Neuron (in vitro differentiated cells): ENCODE results near the gene PRKCE.

Experiments used
- H2AFZ ChIP-seq: one replicate; pipeline ENCODE4 v1.6.1; 2013; ENCODE audit warnings: low read depth, mild to moderate bottlenecking, inconsistent platforms, low read length, moderate library complexity
- H3K27me3 ChIP-seq: one replicate; pipeline ENCODE4 v1.6.1; 2013; ENCODE audit warnings: low read length; ENCODE audit not compliant: insufficient read depth
- H3K36me3 ChIP-seq: one replicate; pipeline ENCODE4 v1.6.1; 2013; ENCODE audit warnings: low read length; ENCODE audit not compliant: insufficient read depth
- H3K4me1 ChIP-seq: one replicate; pipeline ENCODE4 v1.6.1; 2013; ENCODE audit warnings: low read length; ENCODE audit not compliant: insufficient read depth
- H3K4me3 ChIP-seq: 2 replicates; pipeline ENCODE4 v1.5.1; 2013; ENCODE audit warnings: mild to moderate bottlenecking, low read length, moderate library complexity
- H3K9me3 ChIP-seq: one replicate; pipeline ENCODE4 v1.6.1; 2013; ENCODE audit warnings: low read length

Gene PRKCE

DNA sequence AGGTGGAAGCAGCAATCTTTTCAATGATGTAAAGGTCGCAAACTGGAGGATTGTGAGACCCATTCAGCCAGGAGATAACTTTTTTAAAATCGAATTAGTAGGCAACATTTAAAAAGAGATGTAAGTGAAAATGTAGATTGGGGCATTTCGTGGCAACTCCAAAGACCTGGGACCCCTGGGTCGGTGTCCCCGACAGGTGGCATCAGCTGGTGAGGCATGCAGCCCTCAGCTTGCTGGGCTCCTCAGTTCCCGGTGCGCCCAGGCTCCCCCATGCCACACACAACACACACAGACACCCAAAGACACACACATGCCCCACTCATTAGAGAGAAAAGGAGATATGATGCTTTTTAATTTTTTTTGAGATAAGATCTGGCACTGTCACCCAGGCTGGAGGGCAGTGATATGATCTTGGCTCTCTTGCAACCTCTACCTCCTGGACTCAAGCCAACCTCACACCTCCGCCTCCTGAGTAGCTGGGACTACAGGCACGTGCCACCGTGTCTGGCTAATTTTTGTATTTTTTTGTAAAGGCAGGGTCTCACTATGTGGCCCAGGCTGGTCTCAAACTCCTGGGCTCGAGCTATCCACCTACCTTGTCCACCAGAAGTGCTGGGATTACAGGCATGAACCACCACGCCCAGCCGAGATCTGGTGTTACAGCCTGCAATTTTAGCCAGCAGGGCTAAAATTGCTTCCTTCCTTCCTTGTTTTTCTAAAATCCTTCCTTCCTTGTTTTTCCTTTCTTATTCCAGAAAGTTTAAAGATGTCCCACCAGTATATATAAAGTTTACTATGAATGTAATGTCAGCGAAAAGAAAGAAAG is 523.1 kb downstream of the PRKCE start:
- no peaks in the 10 kb centered on the region for H3K36me3 ChIP-seq
- H3K4me1 ChIP-seq = no peaks in the 10 kb centered on the region
- no peaks in the 10 kb centered on the region for H3K27me3 ChIP-seq
- no peaks in the 10 kb centered on the region for H3K9me3 ChIP-seq
- H2AFZ ChIP-seq = no peak overlapping the region
- no peak overlapping the region for H3K4me3 ChIP-seq

- H2AFZ ChIP-seq = no peak overlapping the region
- no peaks in the 10 kb centered on the region for H3K4me1 ChIP-seq
- no peak overlapping the region for H3K4me3 ChIP-seq
- no peaks in the 10 kb centered on the region for H3K27me3 ChIP-seq
- no peaks in the 10 kb centered on the region for H3K9me3 ChIP-seq
- H3K36me3 ChIP-seq = no peaks in the 10 kb centered on the region
These were observed 523.9 kb downstream of the PRKCE start for GRCh38 chr2:46175419-46175818.

- H3K27me3 ChIP-seq = no peaks in the 10 kb centered on the region
- H2AFZ ChIP-seq = no peak overlapping the region
- H3K4me3 ChIP-seq = no peak overlapping the region
- H3K4me1 ChIP-seq = no peaks in the 10 kb centered on the region
- no peaks in the 10 kb centered on the region for H3K9me3 ChIP-seq
- no peaks in the 10 kb centered on the region for H3K36me3 ChIP-seq
These were observed 526.1 kb downstream of the PRKCE start for GRCh38 chr2:46177461-46178089.

DNA sequence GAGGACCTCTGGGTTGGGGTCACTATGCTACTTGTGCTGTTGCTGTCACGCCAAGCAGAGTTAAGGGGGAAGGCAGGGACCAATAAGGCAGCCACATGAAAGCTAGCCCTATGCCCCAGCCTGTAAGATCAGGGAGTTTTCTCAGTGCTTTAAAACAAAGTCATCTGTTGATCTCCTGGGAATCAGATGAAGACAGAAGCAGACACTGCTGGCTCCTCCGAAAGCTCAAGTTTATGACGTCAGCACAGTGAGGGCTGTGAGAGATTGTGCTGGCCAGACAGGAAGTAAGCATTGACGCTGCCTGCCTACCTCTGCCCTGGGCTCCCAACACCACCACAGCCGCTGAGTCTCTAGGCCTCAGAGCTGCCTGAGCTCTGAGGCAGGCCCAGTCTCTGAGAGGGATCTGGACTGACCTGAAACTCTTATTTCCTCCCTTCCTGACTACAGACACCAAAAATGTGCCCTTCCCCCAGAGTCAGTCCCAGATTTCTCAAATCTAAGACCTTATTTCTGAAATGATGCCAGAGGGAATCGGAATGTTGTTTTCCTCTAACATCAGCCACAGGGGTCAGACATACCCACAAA is 527.7 kb downstream of the PRKCE start:
- H3K4me3 ChIP-seq = no peak overlapping the region
- H3K36me3 ChIP-seq = no peaks in the 10 kb centered on the region
- no peaks in the 10 kb centered on the region for H3K27me3 ChIP-seq
- H2AFZ ChIP-seq = no peak overlapping the region
- H3K9me3 ChIP-seq = no peaks in the 10 kb centered on the region
- H3K4me1 ChIP-seq = no peaks in the 10 kb centered on the region

GRCh38 chr2:46180189-46180588 is 528.7 kb downstream of the PRKCE start:
- Histone ChIP-seq H3K4me3 (no peak overlapping the region), H3K27me3 (no peaks in the 10 kb centered on the region)

DNA sequence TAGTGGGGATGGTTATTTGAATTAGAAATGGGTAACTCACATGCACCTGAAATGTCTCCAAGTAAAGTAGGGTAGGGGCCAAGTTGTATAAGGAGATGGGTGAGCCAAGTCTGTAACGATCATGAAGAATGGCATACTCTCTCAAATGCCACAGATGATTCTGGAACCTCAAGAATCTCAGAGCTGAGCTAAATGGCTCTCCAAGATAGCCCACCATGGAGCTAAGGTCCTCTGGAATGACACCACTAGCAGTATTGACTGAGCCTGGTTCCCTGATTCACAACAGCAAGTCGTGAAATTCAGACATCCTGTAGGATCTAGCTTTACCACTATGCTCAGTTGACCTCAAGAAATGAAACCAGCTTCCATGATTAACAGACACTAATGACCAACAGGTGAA is 529.8 kb downstream of the PRKCE start:
- Histone ChIP-seq H2AFZ (no peak overlapping the region), H3K27me3 (no peaks in the 10 kb centered on the region), H3K4me1 (peaks cover 3% of the 10 kb centered on the region), H3K9me3 (no peaks in the 10 kb centered on the region), H3K36me3 (no peaks in the 10 kb centered on the region), H3K4me3 (no peak overlapping the region)

More at GRCh38 chr2:46180189-46180588, 528.7 kb downstream of the PRKCE start:
- H3K4me1 ChIP-seq = no peaks in the 10 kb centered on the region
- no peak overlapping the region for H2AFZ ChIP-seq
- H3K9me3 ChIP-seq = no peaks in the 10 kb centered on the region
- H3K36me3 ChIP-seq = no peaks in the 10 kb centered on the region

GRCh38 chr2:46181789-46182530 is 530.5 kb downstream of the PRKCE start:
- Histone ChIP-seq H3K27me3 (no peaks in the 10 kb centered on the region), H3K36me3 (no peaks in the 10 kb centered on the region), H3K4me1 (peaks cover 3% of the 10 kb centered on the region), H2AFZ (no peak overlapping the region), H3K9me3 (no peaks in the 10 kb centered on the region), H3K4me3 (no peak overlapping the region)

DNA sequence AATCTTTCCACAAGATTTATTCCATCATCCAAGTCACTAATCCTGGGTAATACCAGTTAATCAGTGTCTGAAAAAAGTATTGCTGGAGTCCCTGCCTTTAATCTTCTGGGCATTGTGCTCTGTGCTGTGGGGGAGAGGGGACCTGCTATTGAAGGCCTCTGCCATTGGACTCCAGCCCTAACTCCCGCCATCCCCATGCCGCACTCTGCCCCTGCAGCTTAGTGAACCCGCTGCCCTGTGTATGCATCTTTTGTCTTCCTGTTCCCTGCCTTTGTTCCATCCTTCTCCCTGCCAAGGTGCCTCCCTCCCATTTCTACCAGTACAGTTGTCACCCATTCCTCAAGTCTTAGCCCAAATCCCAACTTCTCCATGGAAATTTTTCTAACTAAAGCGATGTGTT is 532.0 kb downstream of the PRKCE start:
- Histone ChIP-seq H2AFZ (no peak overlapping the region), H3K4me3 (no peak overlapping the region), H3K9me3 (no peaks in the 10 kb centered on the region), H3K36me3 (no peaks in the 10 kb centered on the region), H3K4me1 (peaks cover 3% of the 10 kb centered on the region), H3K27me3 (no peaks in the 10 kb centered on the region)

DNA sequence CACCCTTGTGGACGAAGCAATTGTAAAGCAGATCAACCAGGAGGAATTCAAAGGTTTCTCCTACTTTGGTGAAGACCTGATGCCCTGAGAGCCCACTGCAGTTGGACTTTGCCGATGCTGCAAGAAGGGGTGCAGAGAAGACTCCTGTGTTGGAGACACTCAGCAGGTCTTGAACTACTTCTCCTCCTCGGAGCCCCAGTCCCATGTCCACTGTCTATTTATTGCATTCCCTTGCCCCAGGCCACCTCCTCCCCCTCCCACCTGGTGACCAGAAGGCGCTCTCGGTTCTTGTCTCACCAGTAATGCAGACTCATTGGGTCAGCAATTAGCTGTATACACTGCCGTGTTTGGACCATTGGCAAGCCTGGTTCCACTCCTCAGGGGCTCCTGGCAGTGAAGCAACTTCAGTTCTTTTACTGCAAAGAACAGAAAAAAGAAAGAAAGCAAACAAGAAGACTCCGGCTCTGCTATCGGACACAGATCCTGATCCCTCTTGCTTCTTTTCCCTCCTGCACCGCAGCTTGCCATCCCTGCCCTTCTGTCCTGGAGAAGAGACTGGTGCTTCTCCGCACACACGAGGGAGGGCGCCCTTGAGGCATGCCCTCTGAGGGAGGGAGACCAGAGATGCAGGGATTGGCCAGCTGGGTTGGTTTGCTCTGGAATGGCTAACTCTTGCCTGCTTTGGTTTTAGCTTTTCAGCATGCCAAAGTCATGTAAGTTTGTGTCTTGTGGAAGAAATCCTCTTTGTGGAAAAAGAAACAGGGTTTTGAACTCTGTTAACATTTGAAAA is 533.5 kb downstream of the PRKCE start:
- H3K4me3 ChIP-seq = no peak overlapping the region
- H3K36me3 ChIP-seq = no peaks in the 10 kb centered on the region
- no peaks in the 10 kb centered on the region for H3K27me3 ChIP-seq
- no peaks in the 10 kb centered on the region for H3K9me3 ChIP-seq
- H2AFZ ChIP-seq = no peak overlapping the region
- H3K4me1 ChIP-seq = peaks cover 3% of the 10 kb centered on the region

GRCh38 chr2:46187112-46187618 is 535.7 kb downstream of the PRKCE start:
- no peaks in the 10 kb centered on the region for H3K27me3 ChIP-seq
- no peaks in the 10 kb centered on the region for H3K9me3 ChIP-seq
- no peaks in the 10 kb centered on the region for H3K36me3 ChIP-seq
- no peak overlapping the region for H2AFZ ChIP-seq
- peaks cover 3% of the 10 kb centered on the region for H3K4me1 ChIP-seq
- no peak overlapping the region for H3K4me3 ChIP-seq

DNA sequence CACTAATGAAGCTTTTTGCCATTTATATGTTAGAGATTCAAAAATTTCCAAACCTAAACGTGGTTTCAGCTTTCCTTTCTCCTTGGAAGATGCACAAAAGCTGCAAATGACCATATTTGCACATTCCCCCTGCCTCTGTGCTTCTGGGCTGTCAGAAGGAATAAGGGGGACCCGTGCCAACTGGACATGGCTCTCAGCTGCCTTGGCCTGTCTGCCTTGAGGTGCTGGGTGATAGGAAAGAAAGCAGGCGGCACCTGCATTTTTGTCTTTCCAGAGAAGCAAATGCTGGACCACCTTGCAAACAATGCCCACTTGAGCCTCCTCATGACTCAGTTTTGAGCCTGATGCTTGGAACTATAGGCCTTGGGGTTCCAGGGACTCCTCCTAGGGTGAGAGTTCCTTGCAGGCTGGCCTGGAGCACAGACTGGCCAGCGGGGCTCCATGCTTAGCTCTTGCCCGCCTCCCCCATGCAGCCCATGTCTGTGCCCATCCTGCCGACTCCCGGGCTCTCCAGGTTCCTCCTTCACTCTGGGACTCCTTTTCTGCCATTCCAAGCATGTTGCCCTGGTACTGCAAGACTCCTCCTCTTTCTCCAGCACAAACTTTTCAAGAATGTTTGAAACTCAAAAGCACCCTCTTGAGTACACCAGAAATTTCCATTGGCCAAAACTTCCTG is 536.7 kb downstream of the PRKCE start:
- no peaks in the 10 kb centered on the region for H3K9me3 ChIP-seq
- H3K4me1 ChIP-seq = peaks cover 3% of the 10 kb centered on the region
- H2AFZ ChIP-seq = no peak overlapping the region
- H3K27me3 ChIP-seq = no peaks in the 10 kb centered on the region
- H3K36me3 ChIP-seq = no peaks in the 10 kb centered on the region
- H3K4me3 ChIP-seq = no peak overlapping the region

DNA sequence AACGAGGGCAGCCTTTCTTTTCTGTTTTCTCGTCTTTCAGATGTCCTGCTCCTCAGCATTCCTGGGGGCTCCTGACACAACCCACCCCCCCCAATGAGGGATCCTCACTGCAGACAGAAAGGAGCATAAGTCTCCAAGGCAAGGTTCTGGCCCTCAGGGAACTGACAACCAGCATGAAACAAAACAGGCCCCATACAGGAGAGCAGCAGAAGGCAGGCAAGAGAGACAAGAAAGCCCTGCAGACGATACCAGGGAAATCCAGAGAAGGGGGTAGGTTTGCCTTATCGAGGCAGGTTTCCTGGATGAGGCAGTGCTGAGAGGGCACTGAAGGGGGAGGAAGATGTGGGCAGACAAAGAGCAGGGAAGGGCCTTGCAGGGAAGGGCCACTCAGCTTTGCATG is 541.9 kb downstream of the PRKCE start:
- Histone ChIP-seq H3K4me3 (no peak overlapping the region), H3K4me1 (no peaks in the 10 kb centered on the region), H3K27me3 (no peaks in the 10 kb centered on the region), H2AFZ (no peak overlapping the region), H3K9me3 (no peaks in the 10 kb centered on the region), H3K36me3 (no peaks in the 10 kb centered on the region)
